Activated T-helper 1 cell treated with anti-CD3 and anti-CD28 coated beads, Interleukin-12 subunit alpha, Interleukin-12 subunit beta, Interleukin-2, Interleukin-4 antibody, amounts not matched to agents 30 ng/mL and 10 ng/mL and 1 ng/mL, durations not matched to agents 14 hours and 24 hours and 36 hours (primary cell): Measurements from ENCODE around the gene YPEL1. TPM values are rescaled to one million over a fixed set of nuclear protein-coding genes. Genes with fewer than 3 reads are reported as not detected.

Source experiments
- total RNA-seq: library from RNA; stranded (reverse); gene quantifications from 2 replicates; pipeline ENCODE4 v1.2.3, GENCODE V29; 2022

Gene YPEL1
- total RNA-seq, 1 donor from 2014 or later = 0.34 TPM

Other genes with a start within 250 kb of the YPEL1 start
- 0.32 and 0.34 TPM in 2 replicates for gene RIMBP3C, start 184.3 kb downstream of the YPEL1 start, total RNA-seq
- 58.3 and 62.4 TPM in 2 replicates for gene UBE2L3, start 168.1 kb downstream of the YPEL1 start, total RNA-seq
- gene YDJC, start 105.8 kb downstream of the YPEL1 start, total RNA-seq = 51.7 and 51.8 TPM in 2 replicates
- 0.54 and 0.73 TPM in 2 replicates for gene CCDC116, start 103.0 kb downstream of the YPEL1 start, total RNA-seq
- 98.8 and 100 TPM in 2 replicates for gene SDF2L1, start 93.5 kb downstream of the YPEL1 start, total RNA-seq
- 53.1 and 53.3 TPM in 2 replicates for gene PPIL2, start 69.8 kb downstream of the YPEL1 start, total RNA-seq
- 80.2 and 91.3 TPM in 2 replicates for gene MAPK1, start 131.9 kb upstream of the YPEL1 start, total RNA-seq
- 28.5 and 28.7 TPM in 2 replicates for gene PPM1F, start 217.1 kb upstream of the YPEL1 start, total RNA-seq
- gene TOP3B, start 247.0 kb upstream of the YPEL1 start, total RNA-seq = 48.4 and 51.9 TPM in 2 replicates